ENCODE results near the gene STAC3. TPM values are rescaled to one million over a fixed set of nuclear protein-coding genes. Genes with fewer than 3 reads are reported as not detected.

Gene STAC3
- total and polyA plus RNA-seq, 2 donors from 2014 or later, result 1.5 to 3.1 TPM

DNA sequence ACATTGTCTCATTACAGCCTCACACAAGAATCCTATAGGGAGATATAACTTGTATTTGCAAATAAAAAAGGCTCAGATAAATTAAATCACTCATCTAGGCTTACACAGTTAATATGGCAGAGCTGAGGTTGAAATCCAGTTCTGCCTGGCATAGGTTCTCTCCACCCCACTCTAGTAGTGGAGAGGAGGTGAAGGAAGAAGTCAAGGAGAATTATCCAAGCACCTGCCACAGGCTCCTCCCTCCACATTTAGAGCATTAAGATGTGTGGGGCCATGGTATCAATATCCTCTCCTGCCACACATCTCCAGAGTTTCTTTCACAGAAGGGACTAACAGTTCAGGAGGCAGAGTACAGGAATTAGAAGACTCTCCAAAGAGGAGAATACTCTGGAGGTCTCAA, 22.5 kb upstream of the STAC3 start:
- Histone ChIP-seq H3K27ac (ENCODE audit: low read depth in 2 of 2, low read length in 2 of 2) (no peak overlapping the region), H3K4me1 (ENCODE audit: control insufficient read depth in 2 of 3, insufficient read depth in 2 of 3, low read depth in 1 of 3, low read length in 3 of 3) (no peaks in the 10 kb centered on the region), H3K27me3 (ENCODE audit: control insufficient read depth, insufficient read depth, low read length) (no peaks in the 10 kb centered on the region), H3K9me3 (ENCODE audit: control insufficient read depth in 2 of 3, insufficient read depth in 1 of 3, low read length in 3 of 3) (no peaks in the 10 kb centered on the region), H3K36me3 (ENCODE audit: control insufficient read depth in 2 of 3, insufficient read depth in 3 of 3, low read length in 3 of 3) (peaks cover 9 to 33% (median 29%) of the 10 kb centered on the region in 3 donors), H3K9ac (ENCODE audit: low read length in 3 of 3) (no peak overlapping the region), H3K4me3 (ENCODE audit: low read length in 3 of 3) (no peak overlapping the region)
- intact Hi-C loops (cut with DNase I), result no loop called here
- FAIRE-seq (no peak), DNase-seq (no peak)
- TF ChIP-seq CTCF (IDR thresholded peaks at IDR 0.05; ENCODE audit: borderline replicate concordance, extremely low read depth, insufficient read depth), result no peak

- Histone ChIP-seq H3K36me3 (ENCODE audit: control insufficient read depth in 2 of 3, insufficient read depth in 3 of 3, low read length in 3 of 3) (peaks cover 13 to 36% (median 34%) of the 10 kb centered on the region in 3 donors), H3K9ac (ENCODE audit: low read length in 3 of 3) (no peak overlapping the region), H3K4me3 (ENCODE audit: low read length in 3 of 3) (no peak overlapping the region), H3K27me3 (ENCODE audit: control insufficient read depth, insufficient read depth, low read length) (no peaks in the 10 kb centered on the region), H3K4me1 (ENCODE audit: control insufficient read depth in 2 of 3, insufficient read depth in 2 of 3, low read depth in 1 of 3, low read length in 3 of 3) (no peaks in the 10 kb centered on the region), H3K9me3 (ENCODE audit: control insufficient read depth in 2 of 3, insufficient read depth in 1 of 3, low read length in 3 of 3) (no peaks in the 10 kb centered on the region), H3K27ac (ENCODE audit: low read depth in 2 of 2, low read length in 2 of 2) (no peak overlapping the region)
- TF ChIP-seq CTCF (IDR thresholded peaks at IDR 0.05; ENCODE audit: borderline replicate concordance, extremely low read depth, insufficient read depth), result no peak
- DNase-seq (peak in 1 of 5 donors; percentile 18), FAIRE-seq (no peak)
- intact Hi-C loops (cut with DNase I), result no loop called here
Measured at GRCh38 chr12:57272337-57273151, 21.6 kb upstream of the STAC3 start.

GRCh38 chr12:57270966-57271470, 20.0 kb upstream of the STAC3 start:
- Histone ChIP-seq H3K4me1 (ENCODE audit: control insufficient read depth in 2 of 3, insufficient read depth in 2 of 3, low read depth in 1 of 3, low read length in 3 of 3) (no peaks in the 10 kb centered on the region), H3K36me3 (ENCODE audit: control insufficient read depth in 2 of 3, insufficient read depth in 3 of 3, low read length in 3 of 3) (peaks cover 15 to 42% (median 40%) of the 10 kb centered on the region in 3 donors), H3K27ac (ENCODE audit: low read depth in 2 of 2, low read length in 2 of 2) (no peak overlapping the region), H3K4me3 (ENCODE audit: low read length in 3 of 3) (no peak overlapping the region), H3K9ac (ENCODE audit: low read length in 3 of 3) (no peak overlapping the region), H3K27me3 (ENCODE audit: control insufficient read depth, insufficient read depth, low read length) (no peaks in the 10 kb centered on the region), H3K9me3 (ENCODE audit: control insufficient read depth in 2 of 3, insufficient read depth in 1 of 3, low read length in 3 of 3) (no peaks in the 10 kb centered on the region)
- no peak for TF ChIP-seq CTCF (IDR thresholded peaks at IDR 0.05; ENCODE audit: borderline replicate concordance, extremely low read depth, insufficient read depth)
- FAIRE-seq (no peak), DNase-seq (no peak)
- intact Hi-C loops (cut with DNase I), result no loop called here

All from kidney (tissue), 14 donors.